Caco-2 (cell line): Measurements from ENCODE around the gene FGD5. TPM values are rescaled to one million over a fixed set of nuclear protein-coding genes. Genes with fewer than 3 reads are reported as not detected.

ENCODE experiments used
- BruUV-seq: library from RNA; stranded (reverse); fragments of 400-500 nt; replicated peaks from 2 replicates; lab custom pipeline; 2021; lab: Mats Ljungman, UMichigan
- CTCF ChIA-PET: fragments of 300-600 bp; sonication (Branson Sonifier 250); formaldehyde crosslinking; loops from one replicate; lab custom pipeline; 2022; ENCODE audit warnings: antibody characterized with exemption; lab: Charles Lee
- POLR2A ChIA-PET: fragments of 300-600 bp; sonication (Branson Sonifier 250); formaldehyde crosslinking; loops from one replicate; lab custom pipeline; 2022; ENCODE audit warnings: antibody characterized with exemption; lab: Charles Lee
- DNase-seq, 2 experiments: peaks; one replicate each; pipeline versions ENCODE4 v3.0.0 to v3.0.0-alpha.2; 2020 to 2022
- H3K27me3 ChIP-seq: replicated peaks from 2 replicates; pipeline ENCODE4 v1.6.0; 2011; ENCODE audit warnings: low read length; ENCODE audit not compliant: control insufficient read depth, insufficient read depth
- H3K36me3 ChIP-seq: 2 replicates; pipeline ENCODE4 v1.5.1; 2011; ENCODE audit warnings: low read length; ENCODE audit not compliant: control insufficient read depth, insufficient read depth
- H3K4me1 ChIP-seq: fragments of 250-450 bp; sonication (Bioruptor Pico); 2 replicates; pipeline ENCODE4 v1.5.1; 2020; ENCODE audit warnings: mild to moderate bottlenecking
- H3K4me3 ChIP-seq: 2 replicates; pipeline ENCODE4 v1.5.1; 2011; ENCODE audit warnings: low read depth, mild to moderate bottlenecking, control low read depth, low read length
- H3K9me3 ChIP-seq: fragments of 250-450 bp; sonication (Bioruptor Pico); 2 replicates; pipeline ENCODE4 v1.5.1; 2020; ENCODE audit warnings: mild to moderate bottlenecking, moderate library complexity
- H3K27ac Mint-ChIP-seq: one replicate; pipeline ENCODE4 v1.8.0; 2022; ENCODE audit warnings: mixed read lengths; ENCODE audit not compliant: unreplicated experiment
- H3K27me3 Mint-ChIP-seq: one replicate; pipeline ENCODE4 v1.8.0; 2022; ENCODE audit warnings: mixed read lengths; ENCODE audit not compliant: insufficient read depth, unreplicated experiment
- H3K36me3 Mint-ChIP-seq: one replicate; pipeline ENCODE4 v1.8.0; 2022; ENCODE audit warnings: mild to moderate bottlenecking, mixed read lengths; ENCODE audit not compliant: insufficient read depth, unreplicated experiment
- H3K4me1 Mint-ChIP-seq: one replicate; pipeline ENCODE4 v1.8.0; 2022; ENCODE audit warnings: low read depth, mixed read lengths; ENCODE audit not compliant: unreplicated experiment
- H3K4me3 Mint-ChIP-seq: one replicate; pipeline ENCODE4 v1.8.0; 2022; ENCODE audit warnings: mild to moderate bottlenecking, moderate library complexity, mixed read lengths; ENCODE audit not compliant: unreplicated experiment
- H3K9me3 Mint-ChIP-seq: one replicate; pipeline ENCODE4 v1.8.0; 2022; ENCODE audit warnings: mixed read lengths; ENCODE audit not compliant: unreplicated experiment
- CTCF ChIP-seq, 2 experiments: fragments of 200-600 bp in 1 of 2; IDR thresholded peaks; 1 replicate in 1 of 2; 2 replicates in 1 of 2; pipeline versions ENCODE4 v1.5.1 to v1.8.0; 2011 to 2022; ENCODE audit warnings: antibody characterized with exemption in 1 of 2, control low read depth in 1 of 2, inconsistent platforms in 1 of 2, low read depth in 1 of 2, low read length in 1 of 2, mild to moderate bottlenecking in 1 of 2, moderate library complexity in 1 of 2; ENCODE audit not compliant: insufficient read depth in 1 of 2, severe bottlenecking in 1 of 2, unreplicated experiment in 1 of 2
- intact Hi-C: fragments of 100-400 bp; cut with micrococcal nuclease; formaldehyde crosslinking; loops from one replicate; pipeline ENCODE4 v1.10.0; 2022; ENCODE audit not compliant: unreplicated experiment
- total RNA-seq: library from RNA; stranded (reverse); gene quantifications from 2 replicates; pipeline ENCODE4 v1.2.3, GENCODE V29; 2022

Gene FGD5
- total RNA-seq, 1 experiment from 2014 or later: 0.25 TPM

- intact Hi-C loops: no loop called here
- H3K27me3 Mint-ChIP-seq: peaks cover 11% of the 10 kb centered on the region
- H3K36me3 Mint-ChIP-seq: no peaks in the 10 kb centered on the region
- no peaks in the 10 kb centered on the region for H3K36me3 ChIP-seq
- BruUV-seq: no TSS peak
- peaks cover 5% of the 10 kb centered on the region for H3K4me1 Mint-ChIP-seq
- H3K27ac Mint-ChIP-seq: no peak overlapping the region
- DNase-seq: no peak
- H3K4me1 ChIP-seq: no peaks in the 10 kb centered on the region
- no peaks in the 10 kb centered on the region for H3K9me3 ChIP-seq
- TF ChIP-seq CTCF (IDR thresholded peaks at IDR 0.05; ENCODE audit: insufficient read depth in 1 of 2, low read depth in 1 of 2, low read length in 1 of 2, severe bottlenecking in 1 of 2, unreplicated experiment in 1 of 2): no peak
- POLR2A ChIA-PET: no interaction called here
- H3K4me3 Mint-ChIP-seq: no peak overlapping the region
- no peaks in the 10 kb centered on the region for H3K9me3 Mint-ChIP-seq
- no peak overlapping the region for H3K4me3 ChIP-seq
- CTCF ChIA-PET: no interaction called here
- no peaks in the 10 kb centered on the region; the same call in 1 of the 2 replicates for H3K27me3 ChIP-seq
Observed at GRCh38 chr3:14884665-14885064, 65.9 kb downstream of the FGD5 start.

GRCh38 chr3:14885307-14885706 is 66.5 kb downstream of the FGD5 start:
- Mint-ChIP-seq H3K27me3 (peaks cover 16% of the 10 kb centered on the region), H3K36me3 (no peaks in the 10 kb centered on the region), H3K9me3 (no peaks in the 10 kb centered on the region), H3K4me3 (no peak overlapping the region), H3K4me1 (peaks cover 5% of the 10 kb centered on the region), H3K27ac (no peak overlapping the region)
- no TSS peak for BruUV-seq
- no peak overlapping the region for H3K4me3 ChIP-seq
- no peak for DNase-seq
- H3K36me3 ChIP-seq: no peaks in the 10 kb centered on the region
- no peaks in the 10 kb centered on the region; the same call in 1 of the 2 replicates for H3K27me3 ChIP-seq
- H3K4me1 ChIP-seq: no peaks in the 10 kb centered on the region
- intact Hi-C loops: no loop called here
- CTCF ChIA-PET: no interaction called here
- POLR2A ChIA-PET: no interaction called here
- no peaks in the 10 kb centered on the region for H3K9me3 ChIP-seq
- TF ChIP-seq CTCF (IDR thresholded peaks at IDR 0.05; ENCODE audit: insufficient read depth in 1 of 2, low read depth in 1 of 2, low read length in 1 of 2, severe bottlenecking in 1 of 2, unreplicated experiment in 1 of 2): no peak

GRCh38 chr3:14886101-14886500 is 67.3 kb downstream of the FGD5 start:
- H3K9me3 ChIP-seq: no peaks in the 10 kb centered on the region
- no peaks in the 10 kb centered on the region; the same call in none of the 2 replicates for H3K27me3 ChIP-seq
- no peak for DNase-seq
- H3K4me1 ChIP-seq: no peaks in the 10 kb centered on the region
- H3K4me3 ChIP-seq: no peak overlapping the region
- H3K36me3 ChIP-seq: no peaks in the 10 kb centered on the region
- Mint-ChIP-seq H3K4me3 (no peak overlapping the region), H3K27me3 (peaks cover 17% of the 10 kb centered on the region), H3K27ac (no peak overlapping the region), H3K9me3 (no peaks in the 10 kb centered on the region), H3K36me3 (no peaks in the 10 kb centered on the region), H3K4me1 (peaks cover 5% of the 10 kb centered on the region)
- ChIA-PET CTCF (interaction anchor here (1.6 kb wide), 1 partner anchor 35 kb away, joined by 4 read pairs; no protein-coding TSS in a partner anchor), POLR2A (no interaction called here)
- TF ChIP-seq CTCF (IDR thresholded peaks at IDR 0.05; ENCODE audit: insufficient read depth in 1 of 2, low read depth in 1 of 2, low read length in 1 of 2, severe bottlenecking in 1 of 2, unreplicated experiment in 1 of 2): no peak
- no TSS peak for BruUV-seq
- intact Hi-C loops: no loop called here
